ENCODE results near the gene FABP6. TPM values are rescaled to one million over a fixed set of nuclear protein-coding genes. Genes with fewer than 3 reads are reported as not detected.

FABP6 gene
- total RNA-seq, 1 donor from 2014 or later: not detected

GRCh38 chr5:160227012-160227411 lies 2.3 kb upstream of the FABP6 start:
- no peak for FAIRE-seq
- Histone ChIP-seq H3K27me3 (ENCODE audit: control insufficient read depth, insufficient read depth, low read length) (no peaks in the 10 kb centered on the region), H3K36me3 (ENCODE audit: control insufficient read depth, insufficient read depth, low read length) (no peaks in the 10 kb centered on the region), H3K4me3 (ENCODE audit: low read depth, low read length) (no peak overlapping the region)
- TF ChIP-seq CTCF (IDR thresholded peaks at IDR 0.05; ENCODE audit: insufficient read depth, low read length, severe bottlenecking): no peak
- DNase-seq (ENCODE audit: low read depth): no peak

GRCh38 chr5:160230686-160231527 lies 1.6 kb downstream of the FABP6 start:
- TF ChIP-seq CTCF (IDR thresholded peaks at IDR 0.05; ENCODE audit: insufficient read depth, low read length, severe bottlenecking): no peak
- Histone ChIP-seq H3K36me3 (ENCODE audit: control insufficient read depth, insufficient read depth, low read length) (no peaks in the 10 kb centered on the region), H3K4me3 (ENCODE audit: low read depth, low read length) (no peak overlapping the region), H3K27me3 (ENCODE audit: control insufficient read depth, insufficient read depth, low read length) (no peaks in the 10 kb centered on the region)
- FAIRE-seq (peak; percentile 82), DNase-seq (ENCODE audit: low read depth) (peak; percentile 89)

DNA sequence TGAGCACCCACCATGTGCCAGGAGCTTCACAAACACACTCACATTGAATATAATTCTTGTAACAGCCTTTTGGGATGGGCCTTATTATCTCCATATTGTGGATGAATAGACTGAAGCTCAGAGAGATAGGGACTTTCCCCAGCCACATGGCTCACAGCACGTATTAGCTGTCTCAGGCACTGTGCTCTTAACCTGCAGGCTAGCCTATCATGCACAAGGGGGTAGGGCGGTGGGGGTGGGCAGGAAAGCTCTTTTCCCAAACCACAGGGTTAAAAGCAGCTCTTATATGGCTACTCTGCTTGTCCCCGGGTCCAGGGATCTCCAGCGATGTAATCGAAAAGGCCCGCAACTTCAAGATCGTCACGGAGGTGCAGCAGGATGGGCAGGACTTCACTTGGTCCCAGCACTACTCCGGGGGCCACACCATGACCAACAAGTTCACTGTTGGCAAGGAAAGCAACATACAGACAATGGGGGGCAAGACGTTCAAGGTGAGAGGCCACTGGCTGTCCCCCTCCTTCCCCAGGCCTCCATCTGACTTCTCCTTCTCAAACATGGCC lies 2.6 kb downstream of the FABP6 start:
- TF ChIP-seq CTCF (IDR thresholded peaks at IDR 0.05; ENCODE audit: insufficient read depth, low read length, severe bottlenecking): no peak
- H3K36me3 ChIP-seq (ENCODE audit: control insufficient read depth, insufficient read depth, low read length): no peaks in the 10 kb centered on the region
- H3K4me3 ChIP-seq (ENCODE audit: low read depth, low read length): no peak overlapping the region
- no peaks in the 10 kb centered on the region for H3K27me3 ChIP-seq (ENCODE audit: control insufficient read depth, insufficient read depth, low read length)
- FAIRE-seq: no peak
- DNase-seq (ENCODE audit: low read depth): peak; percentile 47

DNA sequence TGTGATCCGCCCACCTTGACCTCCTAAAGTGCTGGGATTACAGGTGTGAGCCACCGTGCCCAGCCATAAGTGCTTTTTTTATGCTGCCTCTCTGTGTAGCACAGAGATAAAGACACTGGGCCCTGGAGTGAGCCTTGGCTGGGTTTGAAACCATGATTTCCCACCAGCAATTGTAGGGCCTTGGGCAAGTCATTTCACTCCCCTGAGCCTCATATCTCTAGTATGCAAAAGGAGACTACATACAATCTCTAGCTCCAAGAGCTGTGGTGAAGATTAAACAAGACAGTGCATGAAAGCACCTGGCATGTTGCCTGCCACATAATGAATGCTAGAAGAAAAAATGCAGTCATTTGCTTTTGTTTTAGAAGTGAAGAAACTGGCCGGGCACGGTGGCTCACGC lies 3.9 kb downstream of the FABP6 start:
- Histone ChIP-seq H3K4me3 (ENCODE audit: low read depth, low read length) (no peak overlapping the region), H3K36me3 (ENCODE audit: control insufficient read depth, insufficient read depth, low read length) (no peaks in the 10 kb centered on the region), H3K27me3 (ENCODE audit: control insufficient read depth, insufficient read depth, low read length) (no peaks in the 10 kb centered on the region)
- TF ChIP-seq CTCF (IDR thresholded peaks at IDR 0.05; ENCODE audit: insufficient read depth, low read length, severe bottlenecking): no peak
- no peak for FAIRE-seq
- peak; percentile 84 for DNase-seq (ENCODE audit: low read depth)

DNA sequence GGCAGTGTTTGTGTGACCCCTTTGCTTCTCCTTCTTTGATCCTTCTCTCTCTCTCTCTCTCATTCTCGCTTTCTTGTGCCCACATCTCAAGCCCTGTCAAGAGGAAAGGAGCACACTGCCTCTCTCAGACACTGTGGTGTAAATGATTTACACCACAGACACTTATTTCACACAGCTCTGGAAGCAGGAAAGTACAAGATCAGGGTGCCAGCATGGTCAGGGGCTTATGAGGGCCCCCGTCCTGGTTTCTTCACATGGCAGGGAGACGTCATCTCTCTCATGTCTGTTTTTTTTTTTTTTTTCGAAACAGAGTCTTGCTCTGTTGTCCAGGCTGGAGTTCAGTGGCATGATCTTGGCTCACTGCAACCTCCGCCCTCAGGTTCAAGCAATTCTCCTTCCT lies 6.4 kb downstream of the FABP6 start:
- no peak for DNase-seq (ENCODE audit: low read depth)
- H3K36me3 ChIP-seq (ENCODE audit: control insufficient read depth, insufficient read depth, low read length): no peaks in the 10 kb centered on the region
- no peak for TF ChIP-seq CTCF (IDR thresholded peaks at IDR 0.05; ENCODE audit: insufficient read depth, low read length, severe bottlenecking)
- no peaks in the 10 kb centered on the region for H3K27me3 ChIP-seq (ENCODE audit: control insufficient read depth, insufficient read depth, low read length)
- no peak for FAIRE-seq
- no peak overlapping the region for H3K4me3 ChIP-seq (ENCODE audit: low read depth, low read length)
